ENCODE results near the gene LNX1. TPM values are rescaled to one million over a fixed set of nuclear protein-coding genes. Genes with fewer than 3 reads are reported as not detected.

LNX1 gene
- polyA plus RNA-seq (2013), result 4.3 and 4.5 TPM in 2 replicates

GRCh38 chr4:53591372-53591892, at the start of gene LNX1:
Gene LNX1 (minus strand): TSS chr4:53591486. CDS start chr4:53574002, 17,484 bp downstream.
- Histone ChIP-seq H2AK5ac (ENCODE audit: low read length) (peak within 1 kb of the TSS; percentile 59), H4K91ac (ENCODE audit: low read depth, low read length) (peak within 1 kb of the TSS; percentile 70), H4K12ac (ENCODE audit: low read depth, low read length) (no peak within 1 kb of the TSS), H2AFZ (ENCODE audit: insufficient read depth, low read length, poor library complexity) (peak within 1 kb of the TSS; percentile 45), H3K27ac (ENCODE audit: low read depth, low read length) (peak within 1 kb of the TSS; percentile 90), H3K27me3 (ENCODE audit: insufficient read depth, low read length) (no peaks in the 10 kb centered on the region), H3K36me3 (ENCODE audit: control insufficient read depth in 1 of 2, insufficient read depth in 2 of 2, low read length in 2 of 2) (no peaks in the 10 kb centered on the region), H3K4me2 (ENCODE audit: low read length) (peak within 1 kb of the TSS; percentile 81), H3K14ac (ENCODE audit: low read length) (no peak within 1 kb of the TSS), H3K23ac (ENCODE audit: low read length) (no peak within 1 kb of the TSS), H3K4me1 (ENCODE audit: control insufficient read depth in 1 of 2, insufficient read depth in 2 of 2, low read length in 2 of 2) (peaks cover 4 to 10% of the 10 kb centered on the region in 2 experiments), H3K4ac (ENCODE audit: low read depth, low read length) (no peak within 1 kb of the TSS), H3K79me1 (ENCODE audit: low read length) (peaks cover 14% of the 10 kb centered on the region), H2BK12ac (ENCODE audit: low read length) (peak within 1 kb of the TSS; percentile 71), H4K8ac (ENCODE audit: low read depth, low read length) (peak within 1 kb of the TSS; percentile 58), H3K4me3 (ENCODE audit: low read depth, low read length) (peak within 1 kb of the TSS; percentile 47), H3K79me2 (ENCODE audit: control insufficient read depth, insufficient read depth, low read length, poor library complexity) (no peaks in the 10 kb centered on the region), H2BK120ac (ENCODE audit: insufficient read depth, low read length, poor library complexity) (peak within 1 kb of the TSS; percentile 2), H3K18ac (ENCODE audit: low read length) (no peak within 1 kb of the TSS), H3K9me3 (ENCODE audit: insufficient read depth, low read depth, low read length) (no peaks in the 10 kb centered on the region), H3K9ac (ENCODE audit: low read length) (no peak within 1 kb of the TSS), H2BK5ac (ENCODE audit: low read depth, low read length, poor library complexity) (no peak within 1 kb of the TSS)
- WGBS (ENCODE audit: extremely low coverage, insufficient coverage, insufficient read length), result no CpG with 5 or more reads among the region's 13 CpGs
- DNase-seq, result peak; percentile 91 to 93

GRCh38 chr4:53640576-53641453, 49.5 kb upstream of the LNX1 start:
- Histone ChIP-seq H3K23ac (ENCODE audit: low read length) (no peak overlapping the region), H3K27ac (ENCODE audit: low read depth, low read length) (no peak overlapping the region), H3K4me2 (ENCODE audit: low read length) (no peak overlapping the region), H3K36me3 (ENCODE audit: control insufficient read depth in 1 of 2, insufficient read depth in 2 of 2, low read length in 2 of 2) (no peaks in the 10 kb centered on the region), H3K4ac (ENCODE audit: low read depth, low read length) (no peak overlapping the region), H2AFZ (ENCODE audit: insufficient read depth, low read length, poor library complexity) (no peak overlapping the region), H3K14ac (ENCODE audit: low read length) (no peak overlapping the region), H3K9me3 (ENCODE audit: insufficient read depth, low read depth, low read length) (no peaks in the 10 kb centered on the region), H4K12ac (ENCODE audit: low read depth, low read length) (no peak overlapping the region), H3K27me3 (ENCODE audit: insufficient read depth, low read length) (no peaks in the 10 kb centered on the region), H3K9ac (ENCODE audit: low read length) (no peak overlapping the region), H4K91ac (ENCODE audit: low read depth, low read length) (no peak overlapping the region), H3K4me1 (ENCODE audit: control insufficient read depth in 1 of 2, insufficient read depth in 2 of 2, low read length in 2 of 2) (peaks cover 6 to 7% of the 10 kb centered on the region in 2 experiments), H3K79me2 (ENCODE audit: control insufficient read depth, insufficient read depth, low read length, poor library complexity) (no peaks in the 10 kb centered on the region), H3K18ac (ENCODE audit: low read length) (no peak overlapping the region), H2BK5ac (ENCODE audit: low read depth, low read length, poor library complexity) (no peak overlapping the region), H2BK120ac (ENCODE audit: insufficient read depth, low read length, poor library complexity) (no peak overlapping the region), H3K4me3 (ENCODE audit: low read depth, low read length) (no peak overlapping the region), H4K8ac (ENCODE audit: low read depth, low read length) (no peak overlapping the region), H2AK5ac (ENCODE audit: low read length) (no peak overlapping the region), H2BK12ac (ENCODE audit: low read length) (no peak overlapping the region), H3K79me1 (ENCODE audit: low read length) (no peaks in the 10 kb centered on the region)
- no peak for DNase-seq
- no CpG with 5 or more reads among the region's 10 CpGs for WGBS (ENCODE audit: extremely low coverage, insufficient coverage, insufficient read length)

- H2BK120ac ChIP-seq (ENCODE audit: insufficient read depth, low read length, poor library complexity), result no peak overlapping the region
- H2AK5ac ChIP-seq (ENCODE audit: low read length), result no peak overlapping the region
- no peak overlapping the region for H4K91ac ChIP-seq (ENCODE audit: low read depth, low read length)
- no peaks in the 10 kb centered on the region for H3K36me3 ChIP-seq (ENCODE audit: control insufficient read depth in 1 of 2, insufficient read depth in 2 of 2, low read length in 2 of 2)
- no peak overlapping the region for H3K27ac ChIP-seq (ENCODE audit: low read depth, low read length)
- no peak overlapping the region for H3K4me3 ChIP-seq (ENCODE audit: low read depth, low read length)
- no peak for DNase-seq
- no peaks in the 10 kb centered on the region for H3K79me1 ChIP-seq (ENCODE audit: low read length)
- no peak overlapping the region for H3K18ac ChIP-seq (ENCODE audit: low read length)
- H3K9ac ChIP-seq (ENCODE audit: low read length), result no peak overlapping the region
- no peak overlapping the region for H2BK5ac ChIP-seq (ENCODE audit: low read depth, low read length, poor library complexity)
- no peak overlapping the region for H2AFZ ChIP-seq (ENCODE audit: insufficient read depth, low read length, poor library complexity)
- no peaks in the 10 kb centered on the region for H3K4me1 ChIP-seq (ENCODE audit: control insufficient read depth in 1 of 2, insufficient read depth in 2 of 2, low read length in 2 of 2)
- no peak overlapping the region for H3K4ac ChIP-seq (ENCODE audit: low read depth, low read length)
- no peak overlapping the region for H3K14ac ChIP-seq (ENCODE audit: low read length)
- H3K9me3 ChIP-seq (ENCODE audit: insufficient read depth, low read depth, low read length), result no peaks in the 10 kb centered on the region
- no peaks in the 10 kb centered on the region for H3K79me2 ChIP-seq (ENCODE audit: control insufficient read depth, insufficient read depth, low read length, poor library complexity)
- no peak overlapping the region for H2BK12ac ChIP-seq (ENCODE audit: low read length)
- H3K23ac ChIP-seq (ENCODE audit: low read length), result no peak overlapping the region
- no peaks in the 10 kb centered on the region for H3K27me3 ChIP-seq (ENCODE audit: insufficient read depth, low read length)
- no peak overlapping the region for H3K4me2 ChIP-seq (ENCODE audit: low read length)
- H4K12ac ChIP-seq (ENCODE audit: low read depth, low read length), result no peak overlapping the region
- no peak overlapping the region for H4K8ac ChIP-seq (ENCODE audit: low read depth, low read length)
These were observed 47.6 kb upstream of the LNX1 start for GRCh38 chr4:53638919-53639318.

GRCh38 chr4:53637348-53637747, 46.1 kb upstream of the LNX1 start:
- Histone ChIP-seq H4K91ac (ENCODE audit: low read depth, low read length) (no peak overlapping the region), H2AFZ (ENCODE audit: insufficient read depth, low read length, poor library complexity) (no peak overlapping the region), H3K27me3 (ENCODE audit: insufficient read depth, low read length) (no peaks in the 10 kb centered on the region), H2AK5ac (ENCODE audit: low read length) (no peak overlapping the region), H2BK12ac (ENCODE audit: low read length) (no peak overlapping the region), H4K8ac (ENCODE audit: low read depth, low read length) (no peak overlapping the region), H3K4ac (ENCODE audit: low read depth, low read length) (no peak overlapping the region), H4K12ac (ENCODE audit: low read depth, low read length) (no peak overlapping the region), H2BK5ac (ENCODE audit: low read depth, low read length, poor library complexity) (no peak overlapping the region), H3K4me1 (ENCODE audit: control insufficient read depth in 1 of 2, insufficient read depth in 2 of 2, low read length in 2 of 2) (no peaks in the 10 kb centered on the region), H3K9me3 (ENCODE audit: insufficient read depth, low read depth, low read length) (no peaks in the 10 kb centered on the region), H3K36me3 (ENCODE audit: control insufficient read depth in 1 of 2, insufficient read depth in 2 of 2, low read length in 2 of 2) (no peaks in the 10 kb centered on the region), H3K4me2 (ENCODE audit: low read length) (no peak overlapping the region), H3K4me3 (ENCODE audit: low read depth, low read length) (no peak overlapping the region), H3K14ac (ENCODE audit: low read length) (no peak overlapping the region), H3K79me2 (ENCODE audit: control insufficient read depth, insufficient read depth, low read length, poor library complexity) (no peaks in the 10 kb centered on the region), H3K79me1 (ENCODE audit: low read length) (no peaks in the 10 kb centered on the region), H3K9ac (ENCODE audit: low read length) (no peak overlapping the region), H3K27ac (ENCODE audit: low read depth, low read length) (no peak overlapping the region), H3K23ac (ENCODE audit: low read length) (no peak overlapping the region), H3K18ac (ENCODE audit: low read length) (no peak overlapping the region), H2BK120ac (ENCODE audit: insufficient read depth, low read length, poor library complexity) (no peak overlapping the region)
- no peak for DNase-seq
- WGBS (ENCODE audit: extremely low coverage, insufficient coverage, insufficient read length), result no CpG with 5 or more reads among the region's 1 CpG
